ENCODE measurements around the gene ZNF385D. TPM values are rescaled to one million over a fixed set of nuclear protein-coding genes. Genes with fewer than 3 reads are reported as not detected.

ZNF385D gene
- polyA plus RNA-seq, 4 donors, result 9.1 to 17.9 (median 13.0) TPM

DNA sequence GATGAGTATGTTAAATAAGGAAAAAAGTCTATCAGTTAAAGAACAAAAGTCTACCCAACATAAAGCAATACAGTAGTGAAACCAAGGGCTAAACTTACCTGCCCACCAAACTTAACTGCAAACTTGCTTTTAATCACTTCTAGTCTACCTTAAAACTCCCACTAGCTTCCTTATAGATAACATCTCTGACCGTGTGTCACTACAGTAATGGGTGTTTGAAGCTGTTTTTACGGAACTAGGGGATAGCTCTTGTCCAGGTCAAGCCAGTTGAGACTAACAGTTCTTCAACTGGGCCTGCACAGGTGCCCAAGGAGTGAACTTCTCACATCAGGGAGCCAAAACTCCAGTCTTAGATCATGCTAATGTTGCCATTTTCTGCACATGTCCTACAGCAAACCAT is 132.3 kb downstream of the ZNF385D start:
- DNase-seq (ENCODE audit: low read depth in 4 of 4, low spot score in 2 of 4), result no peak

DNA sequence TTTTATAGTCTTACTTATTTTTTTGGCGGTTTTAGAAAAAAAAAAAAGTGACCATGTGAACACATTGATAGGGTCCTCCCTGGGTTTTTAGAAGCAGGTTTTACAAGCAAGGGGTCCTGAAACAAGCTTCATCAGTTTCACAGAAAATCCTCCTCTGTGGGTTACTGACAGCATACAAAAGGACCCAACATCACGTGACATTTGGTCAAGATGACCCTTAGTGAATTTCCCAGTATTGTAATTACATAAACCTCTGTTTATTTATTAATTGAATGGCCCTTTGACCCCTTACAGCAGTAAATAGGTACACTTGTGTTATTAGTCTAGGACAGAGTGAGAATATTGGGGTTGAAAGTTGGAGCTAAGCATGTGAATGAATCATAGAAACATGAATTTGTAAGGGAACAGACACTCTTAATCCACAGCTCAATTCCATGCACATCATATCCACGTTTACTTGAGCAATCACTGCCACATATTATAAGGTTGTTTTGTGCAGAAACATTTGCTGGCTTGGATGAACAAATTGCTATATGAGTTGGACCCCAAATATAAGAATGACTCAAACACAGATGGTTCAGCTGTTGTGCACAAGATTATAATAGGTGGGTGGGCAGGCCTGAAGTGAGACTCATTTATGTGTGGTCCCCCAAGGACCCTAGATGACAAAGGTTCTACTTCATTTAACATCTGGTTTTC is 137.5 kb downstream of the ZNF385D start:
- no peak for DNase-seq (ENCODE audit: low read depth in 4 of 4, low spot score in 2 of 4)

DNA sequence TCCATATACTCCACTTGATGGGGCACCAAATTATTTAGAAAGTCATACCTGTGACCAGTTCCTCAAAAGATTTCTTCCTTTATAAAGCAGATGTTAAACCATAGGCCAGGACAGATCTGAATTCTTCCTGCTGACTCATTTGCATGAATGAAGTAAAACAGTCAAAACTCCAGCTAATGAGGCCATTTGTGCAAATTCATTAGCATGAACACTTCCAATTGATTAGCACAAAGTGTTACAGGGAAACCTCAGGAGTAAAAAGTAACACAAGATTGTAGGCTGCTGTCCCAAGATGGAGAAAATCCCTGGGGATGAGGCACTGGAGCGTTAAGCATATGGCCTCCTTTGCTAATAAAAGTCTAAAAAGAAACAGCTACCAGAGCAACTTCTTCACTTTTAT is 149.8 kb downstream of the ZNF385D start:
- DNase-seq (ENCODE audit: low read depth in 4 of 4, low spot score in 2 of 4), result no peak

DNA sequence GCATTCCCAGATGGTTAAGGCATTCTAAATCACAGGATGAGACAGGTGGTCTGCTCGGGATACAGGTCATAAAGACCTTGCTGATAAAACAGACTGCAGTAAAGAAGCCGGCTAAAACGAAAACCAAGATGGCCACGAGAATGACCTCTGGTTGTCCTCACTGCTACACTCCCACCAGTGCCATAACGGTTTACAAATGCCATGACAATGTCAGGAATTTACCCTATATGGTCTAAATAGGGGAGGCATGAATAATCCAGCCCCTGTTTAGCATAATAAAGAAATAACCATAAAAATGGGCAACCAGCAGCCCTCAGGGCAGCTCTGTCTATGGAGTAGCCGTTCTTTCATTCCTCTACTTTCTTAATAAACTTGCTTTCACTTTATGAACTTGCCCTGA is 151.1 kb downstream of the ZNF385D start:
- DNase-seq (ENCODE audit: low read depth in 4 of 4, low spot score in 2 of 4), result no peak

DNA sequence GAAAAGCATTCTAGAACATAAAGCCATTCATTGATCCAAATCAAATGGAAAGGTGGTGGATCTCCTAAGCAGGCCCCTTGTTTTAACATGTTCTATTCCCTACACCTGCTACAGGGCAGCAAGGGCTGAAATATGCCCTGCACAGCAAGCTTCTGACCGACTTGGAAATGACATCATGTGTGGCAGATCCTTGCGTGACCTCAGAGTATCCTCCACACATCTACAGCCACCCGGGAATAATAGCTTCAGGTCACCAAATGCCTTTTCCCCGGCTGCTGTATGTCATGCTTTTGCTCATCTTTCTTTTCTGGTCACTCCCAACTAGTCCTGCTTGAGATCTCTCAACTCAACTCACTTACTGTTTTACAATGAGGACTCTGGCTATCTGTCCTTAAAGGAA is 158.2 kb downstream of the ZNF385D start:
- no peak for DNase-seq (ENCODE audit: low read depth in 4 of 4, low spot score in 2 of 4)

DNA sequence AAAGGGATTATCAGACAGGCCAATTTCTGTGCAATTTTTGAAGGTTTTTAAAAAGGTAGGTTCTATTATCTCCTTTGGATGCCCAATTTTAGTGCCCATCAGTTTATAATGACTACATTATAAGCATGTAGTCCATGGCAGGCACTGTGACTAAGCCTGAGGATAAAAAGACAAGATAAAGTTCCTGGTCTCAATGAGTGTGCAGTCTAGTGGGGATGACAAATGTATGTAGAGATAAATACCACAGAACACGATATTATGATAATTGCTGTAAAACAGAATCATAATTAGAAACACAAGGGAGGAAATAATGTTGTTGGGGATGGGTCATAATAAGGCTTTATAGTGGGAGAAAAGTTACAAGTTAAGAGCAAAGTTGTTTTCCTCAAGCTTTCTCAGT is 163.1 kb downstream of the ZNF385D start:
- no peak for DNase-seq (ENCODE audit: low read depth in 4 of 4, low spot score in 2 of 4)

GRCh38 chr3:21585216-21585740 is 165.7 kb downstream of the ZNF385D start:
- no peak for DNase-seq (ENCODE audit: low read depth in 4 of 4, low spot score in 2 of 4)

DNA sequence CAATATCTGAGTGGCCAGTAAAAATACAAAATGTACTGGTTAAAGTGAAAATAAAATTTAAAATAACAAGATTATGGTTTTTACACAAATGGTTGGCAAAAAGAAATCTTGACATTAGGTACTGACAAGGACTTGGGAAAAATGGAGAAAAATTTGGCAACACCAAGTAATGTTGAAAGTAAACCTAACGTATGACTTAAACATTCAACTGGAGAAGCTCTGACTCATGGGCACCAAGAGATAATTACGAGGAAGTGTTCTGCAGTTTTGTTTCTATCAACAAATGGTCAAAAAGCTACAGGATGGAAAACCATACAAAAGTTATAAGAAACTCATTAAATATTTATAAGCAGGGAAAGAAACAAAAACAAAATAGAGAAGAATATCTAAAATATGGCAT is 177.7 kb downstream of the ZNF385D start:
- DNase-seq (ENCODE audit: low read depth in 4 of 4, low spot score in 2 of 4), result no peak

- DNase-seq (ENCODE audit: low read depth in 4 of 4, low spot score in 2 of 4), result no peak
Measured at GRCh38 chr3:21564531-21564930, 186.5 kb downstream of the ZNF385D start.

GRCh38 chr3:21562243-21562642 is 188.8 kb downstream of the ZNF385D start:
- DNase-seq (ENCODE audit: low read depth in 4 of 4, low spot score in 2 of 4), result no peak

DNA sequence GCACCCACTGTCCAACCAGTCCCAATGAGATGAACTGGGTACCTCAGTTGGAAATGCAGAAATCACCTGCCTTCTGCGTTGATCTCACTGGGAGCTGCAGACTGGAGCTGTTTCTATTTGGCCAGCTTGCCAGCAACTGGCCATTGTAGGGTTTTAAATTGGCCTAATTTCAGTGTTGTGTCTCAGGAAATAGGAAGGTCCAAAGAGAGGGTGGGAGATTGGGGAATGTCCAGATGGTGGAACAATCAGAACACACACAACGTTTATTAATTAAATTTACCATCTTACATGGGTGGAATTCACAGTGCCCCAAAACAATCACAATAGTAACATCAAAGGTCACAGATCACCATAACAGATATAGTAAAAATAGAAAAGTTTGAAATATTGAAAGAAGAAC is 189.5 kb downstream of the ZNF385D start:
- no peak for DNase-seq (ENCODE audit: low read depth in 4 of 4, low spot score in 2 of 4)

DNA sequence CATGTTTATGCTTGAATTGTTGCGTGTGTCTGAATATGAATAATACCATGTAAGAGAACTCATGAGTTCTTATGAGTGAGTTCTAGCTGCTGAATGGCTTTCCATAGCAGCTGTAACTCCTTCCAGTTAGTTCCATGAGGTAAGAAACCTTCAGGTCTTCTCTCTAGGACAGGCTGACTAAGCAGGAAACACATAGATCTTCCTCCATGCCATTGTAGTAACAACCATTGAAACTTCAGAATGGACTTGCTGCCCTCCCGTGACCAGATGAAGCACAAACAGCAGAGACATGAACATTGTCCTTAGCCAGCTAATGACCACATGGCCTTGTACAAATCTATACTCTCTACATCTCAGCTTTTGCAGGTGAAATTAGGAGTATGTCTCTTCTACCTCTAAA is 200.0 kb downstream of the ZNF385D start:
- no peak for DNase-seq (ENCODE audit: low read depth in 4 of 4, low spot score in 2 of 4)

DNA sequence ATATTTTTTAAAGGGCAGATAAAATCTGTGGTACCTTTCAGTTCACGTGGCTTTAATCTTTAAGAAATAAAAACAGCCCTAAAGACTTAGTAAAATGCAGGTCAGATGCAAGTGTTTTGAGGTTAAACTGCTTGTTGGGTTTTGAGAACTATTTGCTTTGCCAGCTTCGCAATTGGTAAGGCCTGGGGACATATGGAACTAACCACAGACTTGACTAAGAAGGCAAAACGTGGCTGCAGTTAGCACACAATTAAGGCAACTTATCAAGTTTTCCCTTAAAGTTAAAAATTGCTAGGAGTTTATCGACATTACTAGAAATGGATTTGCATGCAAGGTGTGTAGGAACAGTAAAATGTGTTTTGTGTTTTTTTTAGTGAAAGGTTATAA is 206.9 kb downstream of the ZNF385D start:
- DNase-seq (ENCODE audit: low read depth in 4 of 4, low spot score in 2 of 4), result no peak

- DNase-seq (ENCODE audit: low read depth in 4 of 4, low spot score in 2 of 4), result no peak
Measured at GRCh38 chr3:21543380-21544075, 207.5 kb downstream of the ZNF385D start.

GRCh38 chr3:21542656-21543379 is 208.2 kb downstream of the ZNF385D start:
- no peak for DNase-seq (ENCODE audit: low read depth in 4 of 4, low spot score in 2 of 4)

DNA sequence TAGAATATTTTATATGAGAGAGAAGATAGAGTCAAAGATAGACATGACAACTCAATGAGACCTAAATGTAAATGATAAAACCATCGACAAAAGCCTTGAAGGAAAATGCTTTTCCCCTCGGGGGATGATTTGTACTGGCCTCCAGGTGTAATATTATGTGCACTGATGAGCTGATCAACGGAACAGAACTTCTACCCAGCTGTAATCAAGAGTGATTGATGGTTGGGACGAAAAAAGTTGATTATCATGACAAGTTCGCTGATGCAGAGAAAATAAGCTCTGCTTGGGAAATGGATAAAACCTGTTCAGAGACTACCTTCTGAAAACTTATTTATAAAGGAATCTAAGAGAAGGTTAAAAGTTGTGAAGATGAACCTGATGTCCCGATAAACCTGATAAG is 210.7 kb downstream of the ZNF385D start:
- no peak for DNase-seq (ENCODE audit: low read depth in 4 of 4, low spot score in 2 of 4)

DNA sequence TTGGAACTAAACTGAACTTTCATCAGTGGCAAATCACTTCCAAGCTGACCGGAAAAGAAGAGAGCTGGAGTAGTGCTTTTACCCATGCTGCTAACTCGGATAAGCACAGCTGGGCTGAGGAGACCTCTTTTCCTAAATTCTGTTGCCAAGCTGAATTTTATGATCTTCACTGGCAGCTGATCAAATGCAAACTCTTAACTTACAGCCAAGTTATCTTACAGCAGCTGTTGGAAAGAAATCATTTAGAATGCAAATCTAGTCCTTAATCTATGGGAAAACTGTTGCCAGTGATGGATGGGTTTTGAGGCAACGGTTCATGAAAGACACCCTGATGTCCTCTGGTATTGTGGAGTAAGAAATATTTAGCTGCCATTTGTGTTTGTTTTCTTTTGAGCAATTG is 216.5 kb downstream of the ZNF385D start:
- DNase-seq (ENCODE audit: low read depth in 4 of 4, low spot score in 2 of 4), result peak in 1 of 4 donors; percentile 19

DNA sequence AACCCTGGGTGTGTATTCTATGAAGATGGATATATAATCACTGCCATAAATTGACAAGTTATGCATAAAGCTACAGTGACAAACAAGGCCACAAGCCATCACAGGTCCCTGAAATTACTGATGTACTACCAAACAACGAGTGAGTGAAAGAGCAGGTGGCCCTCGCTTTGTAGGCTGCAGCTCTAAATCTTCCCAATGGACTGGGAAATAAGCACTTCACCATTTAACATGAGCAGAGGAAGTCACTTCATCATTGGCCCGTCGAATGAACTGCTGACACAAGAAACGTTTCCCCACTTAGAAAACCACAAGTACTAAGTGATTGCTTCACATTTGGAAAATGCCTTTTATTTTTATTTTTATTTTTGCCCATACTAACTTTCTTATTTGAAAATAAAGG is 218.0 kb downstream of the ZNF385D start:
- DNase-seq (ENCODE audit: low read depth in 4 of 4, low spot score in 2 of 4), result no peak

GRCh38 chr3:21531909-21532308 is 219.1 kb downstream of the ZNF385D start:
- DNase-seq (ENCODE audit: low read depth in 4 of 4, low spot score in 2 of 4), result no peak

DNA sequence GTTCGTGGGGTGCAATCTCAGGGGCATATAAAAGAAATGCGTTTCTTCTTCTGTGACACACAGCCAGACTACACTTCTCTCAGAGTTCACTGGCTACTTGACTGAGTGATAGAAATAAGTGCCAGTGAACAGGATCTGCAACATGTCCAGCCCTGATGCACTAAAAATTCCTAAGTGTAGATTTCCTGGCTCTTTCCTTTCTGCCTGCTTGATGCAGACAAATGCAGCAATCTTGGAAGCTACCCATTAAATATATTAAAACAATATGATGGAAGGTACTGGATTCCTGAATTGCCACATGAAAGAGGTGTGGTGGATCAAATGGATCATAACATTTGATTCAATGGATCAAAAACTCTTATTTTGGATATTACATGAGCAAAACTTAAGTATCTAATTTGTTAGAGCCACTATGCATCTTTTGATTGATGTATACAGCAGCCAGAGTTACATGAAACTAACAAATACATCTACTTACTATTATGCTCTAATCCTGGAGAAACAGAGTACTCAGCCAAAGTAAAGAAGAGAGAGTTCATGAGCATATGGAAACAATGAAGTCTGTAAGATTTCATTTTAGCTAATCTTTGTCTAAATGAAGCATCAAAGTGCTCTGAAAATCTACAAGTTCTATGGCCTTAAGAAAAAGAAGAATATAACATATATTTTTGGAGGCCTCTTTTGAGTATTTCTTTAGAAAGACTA is 222.6 kb downstream of the ZNF385D start:
- DNase-seq (ENCODE audit: low read depth in 4 of 4, low spot score in 2 of 4), result no peak

- no peak for DNase-seq (ENCODE audit: low read depth in 4 of 4, low spot score in 2 of 4)
Measured at GRCh38 chr3:21526461-21526860, 224.5 kb downstream of the ZNF385D start.

Data from left renal cortex interstitium (tissue), 4 donors.